ENCODE measurements around the gene PRLHR.

- TF ChIP-seq CTCF (IDR thresholded peaks at IDR 0.05), result no peak
- no peak for TF ChIP-seq POLR2A (IDR thresholded peaks at IDR 0.05)
- TF ChIP-seq EP300 (IDR thresholded peaks at IDR 0.05), result no peak
Observed at GRCh38 chr10:118564114-118564513, 31.3 kb downstream of the PRLHR start.
